ENCODE measurements around the gene ANKHD1. TPM values are rescaled to one million over a fixed set of nuclear protein-coding genes. Genes with fewer than 3 reads are reported as not detected.

Gene ANKHD1
- total RNA-seq, 2 experiments from 2014 or later, result 99.3 to 103 TPM

GRCh38 chr5:140554454-140554853 is 152.8 kb downstream of the ANKHD1 start:
- ChIA-PET CTCF (no interaction called here), POLR2A (interaction anchor here (0.8 to 1.1 kb wide), 3 partner anchors 10 to 85 kb away, joined by 3 to 6 read pairs (median 3); partner anchors contain the start of genes APBB3 and TMCO6)
- intact Hi-C loops (cut with micrococcal nuclease), result no loop called here
- no peak for DNase-seq
- H3K36me3 Mint-ChIP-seq (ENCODE audit: low read depth), result peaks cover 57% of the 10 kb centered on the region
- H3K4me3 Mint-ChIP-seq, result peak overlapping the region; percentile 81
- no peak for ATAC-seq
- H3K9me3 Mint-ChIP-seq, result no peaks in the 10 kb centered on the region
- peaks cover 64% of the 10 kb centered on the region for H3K4me1 Mint-ChIP-seq (ENCODE audit: low read depth)
- no peak for TF ChIP-seq CTCF (IDR thresholded peaks at IDR 0.05)
- H3K27me3 Mint-ChIP-seq, result no peaks in the 10 kb centered on the region
- H3K27ac Mint-ChIP-seq, result peak overlapping the region; percentile 89

- Mint-ChIP-seq H3K9me3 (no peaks in the 10 kb centered on the region), H3K36me3 (ENCODE audit: low read depth) (peaks cover 45% of the 10 kb centered on the region), H3K4me1 (ENCODE audit: low read depth) (peaks cover 53% of the 10 kb centered on the region), H3K4me3 (peak overlapping the region; percentile 81), H3K27ac (peak overlapping the region; percentile 89), H3K27me3 (no peaks in the 10 kb centered on the region)
- ATAC-seq, result peak; percentile 11
- intact Hi-C loops (cut with micrococcal nuclease), result loop anchor here (5.0 kb wide), 1 partner anchor 76 kb away; the partner anchor contains the start of gene CD14
- CTCF ChIA-PET, result interaction anchor here (1.6 kb wide), 1 partner anchor 79 kb away, joined by 4 read pairs; no protein-coding TSS in a partner anchor
- DNase-seq, result no peak
- POLR2A ChIA-PET, result interaction anchor here (0.6 to 0.7 kb wide), 2 partner anchors 8 to 153 kb away, joined by 3 read pairs; partner anchors contain the start of gene EIF4EBP3
- no peak for TF ChIP-seq CTCF (IDR thresholded peaks at IDR 0.05)
These were observed 154.2 kb downstream of the ANKHD1 start for GRCh38 chr5:140555747-140556312.

- DNase-seq (no peak), ATAC-seq (no peak)
- CTCF ChIA-PET, result interaction anchor here (1.1 to 2.4 kb wide), 3 partner anchors 9 to 204 kb away, joined by 3 to 15 read pairs (median 4); partner anchors contain the start of gene EIF4EBP3
- Mint-ChIP-seq H3K4me3 (peak overlapping the region; percentile 81), H3K9me3 (no peaks in the 10 kb centered on the region), H3K27me3 (no peaks in the 10 kb centered on the region), H3K4me1 (ENCODE audit: low read depth) (peaks cover 47% of the 10 kb centered on the region), H3K36me3 (ENCODE audit: low read depth) (peaks cover 41% of the 10 kb centered on the region), H3K27ac (peak overlapping the region; percentile 89)
- POLR2A ChIA-PET, result interaction anchor here (0.6 to 0.7 kb wide), 2 partner anchors 9 to 154 kb away, joined by 3 read pairs; partner anchors contain the start of gene EIF4EBP3
- TF ChIP-seq CTCF (IDR thresholded peaks at IDR 0.05), result no peak
- intact Hi-C loops (cut with micrococcal nuclease), result loop anchor here (5.0 kb wide), 1 partner anchor 76 kb away; the partner anchor contains the start of gene CD14
These were observed 154.8 kb downstream of the ANKHD1 start for GRCh38 chr5:140556438-140556837.

- POLR2A ChIA-PET, result interaction anchor here (0.6 to 1.3 kb wide), 8 partner anchors 9 to 156 kb away, joined by 3 to 22 read pairs (median 4); partner anchors contain the start of genes ANKHD1, EIF4EBP3, IK and NDUFA2
- peaks cover 39% of the 10 kb centered on the region for H3K4me1 Mint-ChIP-seq (ENCODE audit: low read depth)
- TF ChIP-seq CTCF (IDR thresholded peaks at IDR 0.05), result no peak
These were observed 155.6 kb downstream of the ANKHD1 start, which contains the start of gene SRA1 for GRCh38 chr5:140557136-140557805. Gene SRA1, minus strand, starts transcription at chr5:140557473. Its CDS starts 21 bp downstream, at chr5:140557452.

More at GRCh38 chr5:140557136-140557805, 155.6 kb downstream of the ANKHD1 start, which contains the start of gene SRA1:
- Mint-ChIP-seq H3K27me3 (no peaks in the 10 kb centered on the region), H3K9me3 (no peaks in the 10 kb centered on the region), H3K4me3 (peak within 1 kb of the TSS; percentile 81), H3K36me3 (ENCODE audit: low read depth) (peaks cover 39% of the 10 kb centered on the region), H3K27ac (peak within 1 kb of the TSS; percentile 89)
- DNase-seq, result peak; percentile 92
- intact Hi-C loops (cut with micrococcal nuclease), result loop anchor here (5.0 kb wide), 1 partner anchor 75 kb away; the partner anchor contains the start of gene CD14
- CTCF ChIA-PET, result interaction anchor here (0.7 to 2.4 kb wide), 5 partner anchors 10 to 205 kb away, joined by 3 to 15 read pairs (median 3); partner anchors contain the start of genes EIF4EBP3, IK and NDUFA2
- ATAC-seq, result peak; percentile 88
